Measurements from ENCODE around the gene DOCK3. TPM values are rescaled to one million over a fixed set of nuclear protein-coding genes. Genes with fewer than 3 reads are reported as not detected.

DOCK3 gene
- total RNA-seq, 1 donor from 2014 or later: 21.0 TPM

Small RNAs within 50 kb of the gene (microRNA-seq; reads per million reads assigned to microRNA genes)
- gene MIR4787: 34.6 reads per million, percentile 53 among the genes with 10 or more reads in this experiment

Other genes with a start within 250 kb of the DOCK3 start
- gene CACNA2D2, start 171.3 kb upstream of the DOCK3 start, total RNA-seq: 9.9 to 10.8 TPM (median 9.9 TPM) in 3 replicates
- 12.7 to 15.1 TPM (median 12.8 TPM) in 3 replicates for gene C3orf18, start 107.2 kb upstream of the DOCK3 start, total RNA-seq
- 32.1 to 34.1 TPM (median 32.8 TPM) in 3 replicates for gene HEMK1, start 105.4 kb upstream of the DOCK3 start, total RNA-seq
- 15.2 to 16.7 TPM (median 15.2 TPM) in 3 replicates for gene CISH, start 63.2 kb upstream of the DOCK3 start, total RNA-seq
- gene MAPKAPK3, start 57.8 kb upstream of the DOCK3 start, total RNA-seq: 33.6 to 36.8 TPM (median 35.9 TPM) in 3 replicates

Measured in mesothelial cell of epicardium (in vitro differentiated cells).